ENCODE measurements around the gene IGSF10.
"Not testable (repeated sequence)": the region's sequence is repeated elsewhere in the genome, so short reads cannot be mapped to it uniquely, and the experiment has no call there.

- not testable (repeated sequence) for TF ChIP-seq POLR2AphosphoS5, SMC3 (IDR thresholded peaks at IDR 0.05; ENCODE audit: low read depth, low read length)
- TF ChIP-seq, protein P1, sequence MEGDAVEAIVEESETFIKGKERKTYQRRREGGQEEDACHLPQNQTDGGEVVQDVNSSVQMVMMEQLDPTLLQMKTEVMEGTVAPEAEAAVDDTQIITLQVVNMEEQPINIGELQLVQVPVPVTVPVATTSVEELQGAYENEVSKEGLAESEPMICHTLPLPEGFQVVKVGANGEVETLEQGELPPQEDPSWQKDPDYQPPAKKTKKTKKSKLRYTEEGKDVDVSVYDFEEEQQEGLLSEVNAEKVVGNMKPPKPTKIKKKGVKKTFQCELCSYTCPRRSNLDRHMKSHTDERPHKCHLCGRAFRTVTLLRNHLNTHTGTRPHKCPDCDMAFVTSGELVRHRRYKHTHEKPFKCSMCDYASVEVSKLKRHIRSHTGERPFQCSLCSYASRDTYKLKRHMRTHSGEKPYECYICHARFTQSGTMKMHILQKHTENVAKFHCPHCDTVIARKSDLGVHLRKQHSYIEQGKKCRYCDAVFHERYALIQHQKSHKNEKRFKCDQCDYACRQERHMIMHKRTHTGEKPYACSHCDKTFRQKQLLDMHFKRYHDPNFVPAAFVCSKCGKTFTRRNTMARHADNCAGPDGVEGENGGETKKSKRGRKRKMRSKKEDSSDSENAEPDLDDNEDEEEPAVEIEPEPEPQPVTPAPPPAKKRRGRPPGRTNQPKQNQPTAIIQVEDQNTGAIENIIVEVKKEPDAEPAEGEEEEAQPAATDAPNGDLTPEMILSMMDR (IDR thresholded peaks at IDR 0.05) = not testable (repeated sequence)
Observed at GRCh38 chr3:151509468-151510135, 48.7 kb upstream of the IGSF10 start.
